Fibroblast of skin of left biceps (primary cell): ENCODE data around the gene CBX8.

Experiments used
- DNase-seq, 2 experiments: peaks; one replicate each; pipeline ENCODE4 v3.0.0-alpha.2; 2013; ENCODE audit warnings: low read depth in 2 of 2

Gene CBX8

GRCh38 chr17:79804856-79805696, 8.2 kb upstream of the CBX8 start:
- DNase-seq: no peak

GRCh38 chr17:79803997-79804855, 7.3 kb upstream of the CBX8 start:
- DNase-seq: no peak

- no peak for DNase-seq
These were observed 6.6 kb upstream of the CBX8 start for GRCh38 chr17:79803421-79803996.

- no peak for DNase-seq
These were observed 6.0 kb upstream of the CBX8 start for GRCh38 chr17:79802736-79803420.

GRCh38 chr17:79802039-79802735, 5.3 kb upstream of the CBX8 start:
- DNase-seq: no peak

- no peak for DNase-seq
These were observed 4.5 kb upstream of the CBX8 start for GRCh38 chr17:79801156-79802038.

- DNase-seq: peak; percentile 25 to 30
These were observed 3.7 kb upstream of the CBX8 start for GRCh38 chr17:79800325-79801155.

- no peak for DNase-seq
These were observed 2.9 kb upstream of the CBX8 start for GRCh38 chr17:79799538-79800324.

- DNase-seq: no peak
These were observed 2.3 kb upstream of the CBX8 start for GRCh38 chr17:79799174-79799537.

- no peak for DNase-seq
These were observed 1.7 kb upstream of the CBX8 start for GRCh38 chr17:79798299-79799173.

- no peak for DNase-seq
These were observed 818 bp upstream of the CBX8 start for GRCh38 chr17:79797492-79798298.

GRCh38 chr17:79796444-79796762, 474 bp downstream of the CBX8 start:
- DNase-seq: no peak

GRCh38 chr17:79795795-79796443, 958 bp downstream of the CBX8 start:
- no peak for DNase-seq

GRCh38 chr17:79794659-79795511, 2.0 kb downstream of the CBX8 start:
- no peak for DNase-seq

- DNase-seq: no peak
These were observed 3.0 kb downstream of the CBX8 start for GRCh38 chr17:79793924-79794304.
